Activated CD4-positive, alpha-beta T cell treated with anti-CD3 and anti-CD28 coated beads, Interleukin-2, amount 50 U/mL, for 24 hours (primary cell): ENCODE measurements around the gene LYST.
"Not testable (repeated sequence)": the region's sequence is repeated elsewhere in the genome, so short reads cannot be mapped to it uniquely, and the experiment has no call there.

ENCODE experiments used
- DNase-seq, 2 donors: peaks; one replicate each; pipeline ENCODE4 v3.0.0-alpha.2; 2020; ENCODE audit warnings: low read depth in 1 of 2, low spot score in 1 of 2

The LYST gene

GRCh38 chr1:235775246-235775860 is 91.4 kb downstream of the LYST start:
- no peak for DNase-seq

GRCh38 chr1:235767795-235768194 is 98.9 kb downstream of the LYST start:
- no peak for DNase-seq

GRCh38 chr1:235766794-235767285 is 99.9 kb downstream of the LYST start:
- no peak for DNase-seq

GRCh38 chr1:235763962-235764361 is 102.7 kb downstream of the LYST start:
- DNase-seq = peak in 1 of 2 donors; percentile 23

GRCh38 chr1:235759336-235759735 is 107.4 kb downstream of the LYST start:
- no peak for DNase-seq

- DNase-seq = no peak
These were observed 107.8 kb downstream of the LYST start for GRCh38 chr1:235758931-235759330.

- DNase-seq = no peak
These were observed 109.1 kb downstream of the LYST start for GRCh38 chr1:235757587-235758096.

GRCh38 chr1:235754186-235754585 is 112.5 kb downstream of the LYST start:
- not testable (repeated sequence) for DNase-seq

GRCh38 chr1:235749755-235750300 is 116.9 kb downstream of the LYST start:
- DNase-seq = no peak

- DNase-seq = no peak
These were observed 118.0 kb downstream of the LYST start for GRCh38 chr1:235748747-235749146.

- no peak for DNase-seq
These were observed 120.5 kb downstream of the LYST start for GRCh38 chr1:235746245-235746644.

GRCh38 chr1:235745503-235746136 is 121.1 kb downstream of the LYST start:
- DNase-seq = no peak

GRCh38 chr1:235742914-235743599 is 123.6 kb downstream of the LYST start:
- no peak for DNase-seq

- no peak for DNase-seq
These were observed 125.4 kb downstream of the LYST start for GRCh38 chr1:235741294-235741693.

- no peak for DNase-seq
These were observed 127.1 kb downstream of the LYST start for GRCh38 chr1:235739631-235740030.

- no peak for DNase-seq
These were observed 127.6 kb downstream of the LYST start for GRCh38 chr1:235739124-235739523.

GRCh38 chr1:235737751-235738150 is 129.0 kb downstream of the LYST start:
- no peak for DNase-seq

- no peak for DNase-seq
These were observed 130.4 kb downstream of the LYST start for GRCh38 chr1:235736263-235736662.

GRCh38 chr1:235735621-235736020 is 131.1 kb downstream of the LYST start:
- no peak for DNase-seq

- DNase-seq = no peak
These were observed 132.4 kb downstream of the LYST start for GRCh38 chr1:235734335-235734734.

- no peak for DNase-seq
These were observed 136.7 kb downstream of the LYST start for GRCh38 chr1:235730007-235730406.

GRCh38 chr1:235726557-235726956 is 140.1 kb downstream of the LYST start:
- no peak for DNase-seq
